MCF 10A (cell line): ENCODE measurements around the gene PACSIN2. TPM values are rescaled to one million over a fixed set of nuclear protein-coding genes. Genes with fewer than 3 reads are reported as not detected.

ENCODE experiments used
- BruUV-seq: library from RNA; stranded (reverse); fragments of 400-500 nt; replicated peaks from 2 replicates; lab custom pipeline; 2021; lab: Mats Ljungman, UMichigan
- CTCF ChIA-PET: fragments of 300-600 bp; sonication (Branson Sonifier 250); formaldehyde crosslinking; extraction: SDS; loops from one replicate; lab custom pipeline; 2021; ENCODE audit warnings: antibody characterized with exemption, inconsistent platforms; lab: Yijun Ruan, JAX
- POLR2A ChIA-PET: fragments of 300-600, 350-650 bp; sonication (Branson Sonifier 250); formaldehyde crosslinking; extraction: SDS; loops from one replicate; lab custom pipeline; 2020; ENCODE audit warnings: antibody characterized with exemption, inconsistent platforms; lab: Yijun Ruan, JAX
- DNase-seq: peaks from one replicate; pipeline ENCODE4 v3.0.0-alpha.2; 2018; ENCODE audit not compliant: unreplicated experiment
- H3K27ac Mint-ChIP-seq: one replicate; pipeline ENCODE4 v1.8.0; 2022; ENCODE audit warnings: mild to moderate bottlenecking, low read depth, mixed read lengths; ENCODE audit not compliant: unreplicated experiment
- H3K27me3 Mint-ChIP-seq: one replicate; pipeline ENCODE4 v1.8.0; 2022; ENCODE audit warnings: mixed read lengths; ENCODE audit not compliant: insufficient read depth, unreplicated experiment
- H3K36me3 Mint-ChIP-seq: one replicate; pipeline ENCODE4 v1.8.0; 2022; ENCODE audit warnings: mild to moderate bottlenecking, moderate library complexity, mixed read lengths; ENCODE audit not compliant: insufficient read depth, unreplicated experiment
- H3K4me1 Mint-ChIP-seq: one replicate; pipeline ENCODE4 v1.8.0; 2022; ENCODE audit warnings: mixed read lengths; ENCODE audit not compliant: insufficient read depth, unreplicated experiment
- H3K4me3 Mint-ChIP-seq: one replicate; pipeline ENCODE4 v1.8.0; 2022; ENCODE audit warnings: mild to moderate bottlenecking, moderate library complexity, mixed read lengths; ENCODE audit not compliant: unreplicated experiment
- H3K9me3 Mint-ChIP-seq: one replicate; pipeline ENCODE4 v1.8.0; 2022; ENCODE audit warnings: mixed read lengths; ENCODE audit not compliant: unreplicated experiment
- intact Hi-C: fragments of 100-400 bp; cut with micrococcal nuclease; formaldehyde crosslinking; loops from 2 replicates; pipeline ENCODE4 v1.14.1; 2022
- total RNA-seq: library from RNA; stranded (reverse); gene quantifications from 2 replicates; pipeline ENCODE4 v1.2.3, GENCODE V29; 2022
- TF ChIP-seq, protein P1 (sequence below): fragments of 200-600 bp; IDR thresholded peaks from one replicate; pipeline ENCODE4 v1.8.0; 2022; ENCODE audit warnings: antibody characterized with exemption, mild to moderate bottlenecking; ENCODE audit not compliant: unreplicated experiment

The PACSIN2 gene
- total RNA-seq, 1 experiment from 2014 or later = 67.3 TPM

DNA sequence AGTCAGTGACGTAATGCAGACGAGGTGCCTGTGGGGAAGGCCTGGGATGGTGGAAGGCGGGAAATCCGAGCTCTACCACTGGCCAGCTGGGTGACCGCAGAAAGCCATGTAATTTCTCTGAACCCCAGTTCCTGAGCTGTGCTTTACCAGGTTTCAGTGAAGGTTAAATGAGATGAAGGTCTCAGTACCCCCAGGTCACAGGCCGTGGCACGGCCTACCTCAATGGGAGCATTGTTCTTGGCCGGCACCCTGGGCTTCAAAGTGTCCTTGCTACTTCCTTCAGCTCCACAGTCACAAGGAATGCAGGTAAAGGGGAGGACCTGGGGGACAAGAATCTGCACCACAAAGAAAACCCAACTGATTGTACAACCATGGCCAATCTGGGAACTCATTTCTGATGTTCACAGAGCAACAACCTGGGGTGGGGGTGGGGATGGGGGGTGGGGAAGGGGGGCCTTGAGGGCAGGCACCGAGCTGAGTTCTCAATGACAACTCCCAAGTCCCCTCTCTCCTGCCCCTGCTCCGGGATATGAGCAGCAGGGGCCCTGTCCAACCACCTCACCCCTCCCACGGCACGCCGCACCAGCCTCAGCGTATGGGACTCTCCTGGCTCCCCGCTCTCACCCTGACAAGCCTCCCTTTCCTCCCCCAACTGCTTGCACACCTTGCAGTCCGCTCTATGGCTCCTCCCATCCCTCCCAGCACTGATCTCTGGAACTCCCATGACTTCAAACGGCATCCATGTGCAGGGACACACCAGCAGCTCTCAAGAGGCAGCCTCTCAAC is 98.8 kb downstream of the PACSIN2 start:
- intact Hi-C loops = no loop called here
- Mint-ChIP-seq H3K27ac (peak overlapping the region; percentile 19), H3K27me3 (no peaks in the 10 kb centered on the region), H3K4me3 (no peak overlapping the region), H3K36me3 (peaks cover 25% of the 10 kb centered on the region), H3K4me1 (peaks cover 14% of the 10 kb centered on the region), H3K9me3 (no peaks in the 10 kb centered on the region)
- DNase-seq = no peak
- BruUV-seq = no TSS peak
- TF ChIP-seq, protein P1, sequence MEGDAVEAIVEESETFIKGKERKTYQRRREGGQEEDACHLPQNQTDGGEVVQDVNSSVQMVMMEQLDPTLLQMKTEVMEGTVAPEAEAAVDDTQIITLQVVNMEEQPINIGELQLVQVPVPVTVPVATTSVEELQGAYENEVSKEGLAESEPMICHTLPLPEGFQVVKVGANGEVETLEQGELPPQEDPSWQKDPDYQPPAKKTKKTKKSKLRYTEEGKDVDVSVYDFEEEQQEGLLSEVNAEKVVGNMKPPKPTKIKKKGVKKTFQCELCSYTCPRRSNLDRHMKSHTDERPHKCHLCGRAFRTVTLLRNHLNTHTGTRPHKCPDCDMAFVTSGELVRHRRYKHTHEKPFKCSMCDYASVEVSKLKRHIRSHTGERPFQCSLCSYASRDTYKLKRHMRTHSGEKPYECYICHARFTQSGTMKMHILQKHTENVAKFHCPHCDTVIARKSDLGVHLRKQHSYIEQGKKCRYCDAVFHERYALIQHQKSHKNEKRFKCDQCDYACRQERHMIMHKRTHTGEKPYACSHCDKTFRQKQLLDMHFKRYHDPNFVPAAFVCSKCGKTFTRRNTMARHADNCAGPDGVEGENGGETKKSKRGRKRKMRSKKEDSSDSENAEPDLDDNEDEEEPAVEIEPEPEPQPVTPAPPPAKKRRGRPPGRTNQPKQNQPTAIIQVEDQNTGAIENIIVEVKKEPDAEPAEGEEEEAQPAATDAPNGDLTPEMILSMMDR = no peak
- POLR2A ChIA-PET = interaction anchor here (0.7 to 1.0 kb wide), 3 partner anchors 44 to 1294 kb away, joined by 3 to 4 read pairs (median 3); no protein-coding TSS in a partner anchor
- CTCF ChIA-PET = no interaction called here

DNA sequence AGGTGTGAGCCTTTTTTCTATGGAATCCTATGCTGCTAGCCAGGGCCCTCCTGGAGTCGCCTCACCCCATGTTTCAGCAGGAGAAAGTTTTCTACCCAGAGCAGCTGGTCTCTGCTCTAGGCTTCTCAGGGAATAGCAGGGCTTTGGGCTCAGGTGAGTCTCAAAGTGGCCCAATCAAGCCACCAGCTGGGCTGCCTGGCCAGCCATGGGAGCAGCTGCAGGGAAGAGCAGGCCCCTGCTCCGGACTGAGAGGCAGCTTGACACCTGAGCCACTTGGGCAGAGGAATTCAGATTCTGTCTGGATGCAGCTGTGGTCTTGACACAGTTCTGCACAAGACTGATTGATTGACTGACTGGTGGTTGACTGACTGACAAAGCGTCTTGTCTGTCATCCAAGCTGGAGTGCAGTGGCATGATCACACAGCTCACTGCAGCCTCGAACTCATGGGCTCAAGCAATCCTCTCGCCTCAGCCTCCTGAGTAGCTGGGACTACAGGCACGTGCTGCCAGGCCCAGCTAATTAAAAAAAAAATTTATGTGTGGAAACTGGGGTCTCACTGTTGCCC is 100.4 kb downstream of the PACSIN2 start:
- POLR2A ChIA-PET = interaction anchor here (0.6 to 0.9 kb wide), 3 partner anchors 16 to 302 kb away, joined by 3 read pairs; no protein-coding TSS in a partner anchor

DNA sequence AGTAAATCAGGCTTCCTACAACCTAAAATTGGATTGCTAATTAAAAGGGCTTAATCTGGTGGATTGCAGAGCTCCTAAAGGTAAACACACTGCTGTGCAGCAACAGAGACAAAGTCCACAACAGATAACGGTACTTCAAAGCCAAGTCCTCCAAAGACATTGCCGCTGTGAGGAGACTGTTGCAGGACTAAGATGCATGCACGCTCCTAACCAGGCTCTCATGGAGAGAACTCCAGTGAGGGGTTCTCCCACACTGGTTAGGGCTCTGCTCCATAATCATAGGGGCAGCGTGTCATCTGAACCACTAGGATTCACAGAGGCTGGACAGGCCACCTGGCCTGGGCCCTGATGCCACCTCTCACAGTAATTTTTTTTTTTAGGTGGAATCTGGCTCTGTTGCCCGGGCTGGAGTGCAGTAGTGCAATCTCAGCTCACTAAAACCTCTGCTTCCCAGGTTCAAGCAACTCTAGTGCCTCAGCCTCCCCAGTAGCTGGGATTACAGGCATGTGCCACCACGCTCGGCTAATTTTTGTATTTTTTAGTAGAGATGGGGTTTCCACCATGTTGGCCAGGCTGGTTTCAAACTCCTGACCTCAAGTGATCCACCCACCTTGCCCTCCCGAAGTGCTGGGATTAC is 101.0 kb downstream of the PACSIN2 start:
- BruUV-seq = no TSS peak
- TF ChIP-seq, protein P1 = no peak
- ChIA-PET POLR2A (no interaction called here), CTCF (no interaction called here)
- Mint-ChIP-seq H3K36me3 (peaks cover 21% of the 10 kb centered on the region), H3K4me3 (no peak overlapping the region), H3K27ac (no peak overlapping the region), H3K27me3 (no peaks in the 10 kb centered on the region), H3K9me3 (no peaks in the 10 kb centered on the region), H3K4me1 (peaks cover 7% of the 10 kb centered on the region)
- no peak for DNase-seq
- intact Hi-C loops = no loop called here

More for the DNA sequence above, 100.4 kb downstream of the PACSIN2 start:
- TF ChIP-seq, protein P1 = no peak
- intact Hi-C loops = no loop called here
- H3K27me3 Mint-ChIP-seq = no peaks in the 10 kb centered on the region
- peaks cover 21% of the 10 kb centered on the region for H3K36me3 Mint-ChIP-seq
- BruUV-seq = no TSS peak
- DNase-seq = no peak
- no peaks in the 10 kb centered on the region for H3K9me3 Mint-ChIP-seq
- CTCF ChIA-PET = interaction anchor here (1.3 kb wide), 1 partner anchor 46 kb away, joined by 4 read pairs; no protein-coding TSS in a partner anchor
- H3K4me3 Mint-ChIP-seq = no peak overlapping the region
- peaks cover 6% of the 10 kb centered on the region for H3K4me1 Mint-ChIP-seq
- no peak overlapping the region for H3K27ac Mint-ChIP-seq

DNA sequence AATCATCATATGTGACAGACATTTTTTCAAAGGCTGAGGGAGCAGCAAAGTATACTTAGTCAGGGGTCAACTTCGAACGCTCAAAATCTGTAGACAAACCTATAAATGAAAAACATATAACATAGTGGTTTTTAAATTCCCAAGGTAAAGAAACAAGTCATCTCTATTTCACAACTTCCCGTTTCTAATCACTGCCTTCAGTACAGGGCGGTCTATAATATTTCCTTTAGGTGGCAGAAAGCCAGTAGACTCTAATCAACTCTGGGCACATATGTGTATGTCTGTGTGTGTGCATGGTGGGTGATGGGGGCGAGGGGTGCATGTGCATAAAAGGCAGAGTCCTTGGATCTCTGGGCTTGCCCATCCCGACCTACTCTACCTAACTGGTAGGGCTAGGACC is 102.9 kb downstream of the PACSIN2 start:
- H3K4me3 Mint-ChIP-seq = no peak overlapping the region
- no peak overlapping the region for H3K27ac Mint-ChIP-seq
- intact Hi-C loops = no loop called here
- peaks cover 21% of the 10 kb centered on the region for H3K36me3 Mint-ChIP-seq
- CTCF ChIA-PET = no interaction called here
- H3K9me3 Mint-ChIP-seq = no peaks in the 10 kb centered on the region
- POLR2A ChIA-PET = no interaction called here
- no peak for DNase-seq
- TF ChIP-seq, protein P1 = no peak
- no TSS peak for BruUV-seq
- no peaks in the 10 kb centered on the region for H3K27me3 Mint-ChIP-seq
- peaks cover 21% of the 10 kb centered on the region for H3K4me1 Mint-ChIP-seq
